K562 (cell line): ENCODE data around the gene KIF7.

Experiments used
- CTCF ChIP-seq, 3 experiments: IDR thresholded peaks in 2 of 3; conservative IDR thresholded peaks in 1 of 3; 2 replicates each; pipeline ENCODE4 v1.5.1; 2011 to 2012; ENCODE audit warnings: low read length in 3 of 3, mild to moderate bottlenecking in 3 of 3, control low read depth in 2 of 3, improper control_type of control experiment in 1 of 3, inconsistent platforms in 1 of 3, low read depth in 1 of 3, mixed read lengths in 1 of 3, moderate library complexity in 1 of 3; ENCODE audit not compliant: insufficient read depth in 2 of 3
- MAFK ChIP-seq: IDR thresholded peaks from 2 replicates; pipeline ENCODE4 v1.6.1; 2011; ENCODE audit warnings: low read length, improper control_type of control experiment
- MEF2A ChIP-seq: IDR thresholded peaks from 2 replicates; pipeline ENCODE4 v1.6.1; 2011; ENCODE audit warnings: low read depth, mild to moderate bottlenecking, low read length, moderate library complexity; ENCODE audit not compliant: control insufficient read depth
- SMARCB1 ChIP-seq: IDR thresholded peaks from 2 replicates; pipeline ENCODE4 v1.6.1; 2011; ENCODE audit warnings: improper control_type of control experiment, low read depth; ENCODE audit not compliant: insufficient read length
- SREBF2 ChIP-seq: sonication (generic); formaldehyde crosslinking; IDR thresholded peaks from 2 replicates; pipeline ENCODE4 v1.4.0; 2020; ENCODE audit warnings: mild to moderate bottlenecking, missing genetic modification reagents
- TRIM24 ChIP-seq, 2 experiments: fragments of 450-650 bp; IDR thresholded peaks; 2 replicates each; pipeline ENCODE4 v1.6.1; 2016
- ZBTB1 ChIP-seq: sonication (generic); formaldehyde crosslinking; IDR thresholded peaks from 2 replicates; pipeline ENCODE4 v1.8.1; 2023; ENCODE audit warnings: missing genetic modification reagents, low read depth, mild to moderate bottlenecking, borderline replicate concordance
- ZNF274 ChIP-seq: IDR thresholded peaks from 2 replicates; pipeline ENCODE4 v1.6.1; 2011; ENCODE audit warnings: low read depth, mild to moderate bottlenecking, low read length, moderate library complexity, borderline replicate concordance

- TF ChIP-seq ZBTB1 (CRISPR knock-in tag) (no peak), MEF2A (no peak), CTCF (IDR thresholded peaks at IDR 0.05 in 2 of 3, conservative IDR thresholded peaks at IDR 0.05 in 1 of 3; ENCODE audit: insufficient read depth in 2 of 3, low read depth in 1 of 3, low read length in 3 of 3) (no peak), SMARCB1 (no peak), ZNF274 (no peak), SREBF2 (CRISPR knock-in tag) (no peak), TRIM24 (IDR thresholded peaks at IDR 0.05) (no peak), MAFK (no peak)
These were observed 12.4 kb upstream of the KIF7 start for GRCh38 chr15:89667706-89667960.
